ENCODE results near the gene CC2D2A. TPM values are rescaled to one million over a fixed set of nuclear protein-coding genes. Genes with fewer than 3 reads are reported as not detected.

Gene CC2D2A
- total RNA-seq, 2 donors from 2014 or later, result 23.1 to 42.2 TPM

DNA sequence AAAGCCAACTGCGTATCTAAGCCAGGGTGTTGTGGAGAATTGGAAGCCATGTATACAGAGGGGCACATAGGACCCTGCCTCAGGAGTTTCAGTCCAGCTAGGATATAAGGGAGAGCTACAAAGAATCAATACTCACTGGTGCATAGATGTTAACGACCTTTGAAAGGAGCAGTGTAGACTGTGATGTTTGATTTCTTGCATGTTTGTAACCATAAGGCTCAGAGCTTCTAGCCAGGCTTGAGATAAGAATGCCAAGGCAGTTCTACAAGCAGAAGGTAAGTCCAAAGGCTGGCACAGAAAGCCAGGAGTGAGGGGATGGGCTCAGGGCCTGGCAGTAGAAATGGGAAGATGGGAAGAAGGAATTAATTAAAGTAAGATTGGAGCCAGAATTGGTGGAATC, 75.7 kb downstream of the CC2D2A start:
- DNase-seq (ENCODE audit: low spot score), result no peak
- intact Hi-C loops (cut with DNase I), result no loop called here

DNA sequence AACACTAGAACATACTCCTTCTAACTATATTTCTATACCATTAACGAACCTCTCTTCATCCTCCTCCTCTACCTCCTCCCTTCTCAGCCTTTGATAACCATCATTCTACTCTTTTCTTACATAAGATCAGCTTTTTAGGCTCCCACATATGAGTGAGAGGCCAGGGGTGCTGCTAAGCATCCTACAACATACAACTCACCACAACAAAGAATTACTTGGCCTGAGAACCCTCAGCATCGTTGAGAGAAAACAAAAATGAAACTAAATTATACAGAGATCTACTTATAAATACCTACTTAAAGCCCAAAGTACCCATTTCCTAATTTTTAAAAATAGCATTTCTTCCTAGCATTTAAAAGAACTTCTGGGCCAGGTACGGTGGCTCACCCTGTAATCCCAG, 77.7 kb downstream of the CC2D2A start:
- no peak for DNase-seq (ENCODE audit: low spot score)
- intact Hi-C loops (cut with DNase I), result no loop called here

DNA sequence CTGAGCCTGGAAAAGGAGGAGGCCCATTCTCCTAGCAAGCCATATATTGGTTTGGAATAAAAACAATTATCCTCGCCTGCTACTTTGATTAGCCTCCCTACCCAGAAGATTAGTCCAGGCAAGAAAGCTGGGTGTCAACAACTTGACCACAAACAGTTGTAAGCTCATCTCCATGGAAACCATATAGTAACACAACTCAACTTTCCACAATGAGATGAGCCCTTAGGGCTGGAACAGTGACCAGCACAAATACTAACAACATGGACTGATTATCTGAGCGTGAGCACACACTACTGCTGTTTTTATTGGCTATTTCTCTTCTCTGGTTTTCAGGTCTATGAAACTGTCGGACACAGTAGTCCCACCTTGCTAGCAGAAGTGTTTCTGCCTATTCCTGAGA, 80.8 kb downstream of the CC2D2A start:
- DNase-seq (ENCODE audit: low spot score), result no peak
- intact Hi-C loops (cut with DNase I), result no loop called here

DNA sequence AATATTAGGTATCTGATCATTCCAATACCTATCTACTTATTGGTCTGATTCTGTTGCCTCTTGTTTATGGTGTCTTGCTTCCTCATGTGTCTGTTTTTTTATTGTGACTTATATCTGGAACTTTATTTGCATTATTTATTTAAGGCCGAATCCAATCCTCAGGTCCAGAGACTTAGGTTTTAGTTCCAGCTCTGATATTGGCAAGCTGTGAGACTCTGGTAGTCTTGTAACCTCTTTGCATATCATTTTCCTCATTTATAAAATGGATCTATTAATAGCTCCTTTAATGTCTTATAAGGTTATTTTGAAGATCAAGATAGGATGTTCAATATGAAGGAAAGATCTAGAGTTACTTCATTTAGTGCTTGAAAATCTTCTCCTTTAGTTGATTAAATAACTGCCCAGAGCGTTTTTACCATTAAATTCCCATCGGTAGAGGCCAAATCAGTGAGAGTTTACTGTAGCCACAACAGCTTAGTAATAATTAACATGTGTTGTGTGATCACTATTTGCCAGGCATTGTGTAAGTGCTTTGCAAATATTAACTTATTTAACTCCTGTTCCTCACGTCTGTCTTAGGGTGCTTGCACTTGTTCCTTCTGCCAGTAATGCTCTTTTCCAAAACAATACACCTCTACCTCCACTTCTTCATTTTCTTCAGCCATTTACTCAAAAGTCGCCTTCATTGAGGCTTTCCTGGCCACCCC, 82.2 kb downstream of the CC2D2A start:
- intact Hi-C loops (cut with DNase I), result no loop called here
- no peak for DNase-seq (ENCODE audit: low spot score)

DNA sequence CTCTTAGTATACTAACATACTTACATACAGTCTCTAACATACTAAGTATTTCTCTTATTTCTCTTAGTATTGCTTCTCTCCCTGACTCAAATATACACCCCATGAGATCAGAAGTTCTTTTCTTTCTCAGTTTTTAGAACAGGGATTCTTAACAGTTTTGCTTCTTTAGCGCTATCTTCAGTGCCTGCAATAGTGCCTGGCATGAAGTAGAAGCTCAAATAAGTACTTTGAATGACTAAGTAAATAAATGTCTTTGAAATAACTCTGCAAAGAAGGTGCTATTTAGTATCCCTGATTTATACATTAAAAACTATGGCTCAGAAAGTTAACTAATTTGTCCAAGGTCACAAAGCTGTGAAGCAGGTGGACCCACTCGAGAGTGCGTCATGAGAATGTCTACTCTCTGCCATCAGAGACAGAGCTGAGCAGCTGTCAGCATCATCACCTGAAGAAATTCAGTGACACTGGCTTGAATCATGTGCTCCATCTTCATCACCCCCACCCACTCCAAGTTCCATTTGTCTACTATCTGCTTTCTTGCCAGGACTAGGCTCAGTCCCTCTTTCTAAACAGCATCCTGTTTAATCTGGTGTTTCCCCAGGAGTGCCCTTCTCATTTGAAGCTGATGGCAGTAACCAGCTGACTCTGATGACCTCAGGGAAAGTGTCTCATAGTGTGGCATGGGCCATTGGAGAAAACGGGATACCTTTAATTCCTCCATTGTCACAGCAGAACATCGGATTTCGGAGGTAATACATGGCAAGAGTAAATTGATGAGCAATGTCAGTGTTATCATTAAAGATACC, 83.1 kb downstream of the CC2D2A start:
- no peak for DNase-seq (ENCODE audit: low spot score)
- intact Hi-C loops (cut with DNase I), result no loop called here

DNA sequence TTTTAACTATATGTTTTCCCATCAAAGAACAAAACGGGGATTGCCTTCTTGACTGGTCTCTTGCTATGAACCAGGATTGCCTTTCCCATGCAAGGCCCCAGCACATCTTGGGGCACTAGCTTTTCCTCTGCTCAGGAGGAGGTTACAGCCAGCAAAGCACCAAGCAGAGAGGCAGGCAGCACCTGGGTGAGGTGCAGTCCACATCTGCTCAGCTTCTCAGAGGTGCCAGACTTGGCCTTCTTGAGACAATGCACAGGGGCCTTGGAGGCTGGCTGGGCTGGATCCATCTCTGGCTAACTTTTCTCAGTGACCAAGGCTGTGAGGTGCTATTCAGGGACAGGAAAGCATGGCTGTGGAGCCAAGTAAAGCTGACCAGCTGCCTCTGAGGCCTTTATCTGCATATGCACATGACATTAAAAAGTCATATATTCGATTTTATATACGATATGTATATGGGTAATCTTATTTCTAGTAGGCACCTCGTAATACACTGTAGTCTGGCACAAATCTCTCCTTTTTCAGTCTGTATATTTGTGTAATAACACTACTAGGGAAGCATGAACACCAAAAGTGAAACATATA, 86.9 kb downstream of the CC2D2A start:
- DNase-seq (ENCODE audit: low spot score), result no peak
- intact Hi-C loops (cut with DNase I), result no loop called here

DNA sequence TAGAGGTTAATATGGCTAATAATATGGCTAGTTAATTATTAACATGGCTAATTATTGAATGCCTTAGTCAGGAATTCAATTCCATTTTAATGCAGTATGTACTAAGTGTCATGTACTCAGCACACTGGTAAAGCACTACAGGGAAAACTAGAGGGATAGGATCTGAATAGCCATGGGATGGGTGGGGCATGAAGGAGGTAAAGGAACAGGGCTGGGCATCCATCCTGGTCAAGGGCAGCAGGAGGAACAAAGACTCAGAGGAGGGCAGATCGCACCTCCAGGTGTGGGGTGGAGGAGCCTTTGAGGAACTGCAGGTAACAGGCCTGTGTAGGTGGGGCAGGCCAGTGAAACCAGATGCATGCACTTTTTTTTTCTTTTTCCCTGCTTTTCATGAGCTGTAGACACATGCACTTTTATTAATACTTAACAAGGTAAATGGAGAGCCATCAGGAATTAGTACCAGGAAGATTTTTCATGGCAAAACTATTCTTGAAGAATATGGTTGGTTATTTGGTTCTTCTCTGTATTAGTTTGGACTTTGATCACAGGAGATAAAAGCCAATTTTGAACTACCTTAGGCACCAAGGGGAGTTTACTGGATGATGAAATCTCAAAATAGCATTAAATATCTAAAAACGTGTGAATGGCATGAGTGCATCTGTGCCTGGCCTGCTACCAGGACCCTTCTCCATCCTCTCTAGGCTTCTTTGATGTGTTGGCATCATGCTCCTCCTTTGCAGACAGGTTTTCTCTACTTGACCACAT, 88.3 kb downstream of the CC2D2A start:
- intact Hi-C loops (cut with DNase I), result no loop called here
- DNase-seq (ENCODE audit: low spot score), result no peak

DNA sequence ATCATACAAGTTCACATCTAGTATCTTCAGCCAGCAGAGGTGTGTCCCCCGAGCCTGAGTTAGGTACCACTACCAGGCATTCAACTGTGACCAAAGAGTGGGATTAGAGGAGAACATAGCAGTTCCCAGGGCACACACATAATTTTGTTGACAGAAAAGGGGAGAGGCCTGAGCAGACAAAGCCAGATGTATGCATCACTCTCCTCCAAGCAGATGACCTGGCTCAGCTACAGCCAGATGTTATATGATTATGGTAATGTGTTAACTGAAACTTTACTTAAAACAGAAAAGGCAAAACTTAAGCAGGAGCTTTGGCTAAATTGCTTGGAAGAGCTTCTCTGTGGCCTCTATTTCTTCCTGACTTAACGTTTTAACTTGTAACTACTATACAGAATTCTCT, 88.9 kb downstream of the CC2D2A start:
- intact Hi-C loops (cut with DNase I), result no loop called here
- DNase-seq (ENCODE audit: low spot score), result no peak

DNA sequence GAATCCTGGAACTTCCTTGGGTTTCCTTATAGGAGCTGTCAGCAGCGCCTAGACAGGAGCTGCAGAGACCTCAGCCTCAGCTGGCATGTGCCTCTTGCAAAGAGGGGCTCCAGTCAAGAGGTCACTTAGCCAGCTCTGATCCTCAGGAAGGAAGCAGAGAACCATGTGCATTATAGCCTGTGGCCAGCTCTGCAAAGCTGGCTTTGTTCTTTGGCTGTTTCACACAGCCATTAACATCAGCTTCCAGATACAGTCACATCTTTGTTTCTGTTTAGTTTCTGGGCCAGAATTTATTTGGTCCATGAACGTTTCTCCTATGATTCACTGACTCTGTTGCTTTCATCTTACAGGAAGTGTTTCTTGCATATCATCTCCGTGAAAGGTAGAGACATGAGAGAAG, 92.4 kb downstream of the CC2D2A start:
- intact Hi-C loops (cut with DNase I), result no loop called here
- no peak for DNase-seq (ENCODE audit: low spot score)

DNA sequence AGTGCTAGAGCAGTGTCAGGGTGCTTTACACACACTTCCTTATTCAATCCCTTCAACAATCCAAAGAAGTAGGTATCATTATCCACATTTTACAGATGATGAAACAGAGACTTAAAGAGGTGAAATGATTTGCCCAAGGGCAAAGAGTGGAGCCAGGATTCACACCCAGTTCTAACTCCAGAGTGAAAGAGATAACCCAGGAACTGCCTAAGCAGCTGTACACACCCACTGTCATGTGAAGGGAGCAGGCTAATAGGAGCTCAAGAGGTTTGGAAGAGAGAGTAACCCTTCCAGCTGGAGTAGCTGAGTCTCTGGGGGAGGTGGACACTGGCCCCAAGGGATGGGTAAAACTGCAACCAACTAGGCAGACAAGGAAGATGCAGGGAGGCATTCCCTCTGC, 92.9 kb downstream of the CC2D2A start:
- no peak for DNase-seq (ENCODE audit: low spot score)
- intact Hi-C loops (cut with DNase I), result no loop called here

DNA sequence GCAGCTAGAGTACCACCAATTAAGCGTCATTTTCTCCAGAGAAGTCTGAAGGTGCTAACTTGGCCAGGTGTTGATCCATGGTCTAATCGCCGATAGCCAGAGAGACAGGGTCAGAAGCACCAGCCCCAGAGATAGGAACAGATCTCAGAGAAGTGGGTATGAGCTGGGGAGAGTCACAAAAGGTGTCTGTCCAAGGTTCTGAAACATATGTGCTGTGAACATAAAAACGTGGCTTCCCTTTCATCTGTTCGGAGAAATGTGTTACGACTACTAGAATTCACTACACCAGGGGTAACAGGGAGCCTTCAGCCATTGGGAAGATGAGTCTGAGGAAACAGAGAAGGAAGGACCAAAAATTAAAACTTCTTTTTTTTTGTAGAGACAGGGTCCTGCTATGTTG, 94.2 kb downstream of the CC2D2A start:
- intact Hi-C loops (cut with DNase I), result no loop called here

DNA sequence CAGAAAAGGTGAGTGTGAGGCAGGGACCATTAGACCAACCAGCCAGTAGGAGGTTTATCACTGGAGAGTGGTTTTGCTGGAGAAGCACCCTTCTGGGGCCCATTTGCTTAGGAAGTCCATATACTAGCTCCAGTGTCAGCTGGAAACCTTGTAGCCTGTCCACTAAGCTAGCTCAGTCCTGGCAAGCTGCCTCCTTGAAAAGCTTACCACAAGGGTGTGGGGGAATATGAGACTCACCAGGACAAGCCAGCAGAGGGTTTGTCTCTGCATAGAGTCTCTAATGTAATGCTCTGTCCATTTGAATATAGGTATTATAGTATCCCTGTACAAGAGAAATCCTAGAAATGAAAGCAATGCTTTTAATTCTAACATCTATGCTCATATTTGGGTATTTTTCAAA, 99.1 kb downstream of the CC2D2A start:
- intact Hi-C loops (cut with DNase I), result no loop called here
- DNase-seq (ENCODE audit: low spot score), result no peak

More for the DNA sequence above, 94.2 kb downstream of the CC2D2A start:
- no peak for DNase-seq (ENCODE audit: low spot score)

DNA sequence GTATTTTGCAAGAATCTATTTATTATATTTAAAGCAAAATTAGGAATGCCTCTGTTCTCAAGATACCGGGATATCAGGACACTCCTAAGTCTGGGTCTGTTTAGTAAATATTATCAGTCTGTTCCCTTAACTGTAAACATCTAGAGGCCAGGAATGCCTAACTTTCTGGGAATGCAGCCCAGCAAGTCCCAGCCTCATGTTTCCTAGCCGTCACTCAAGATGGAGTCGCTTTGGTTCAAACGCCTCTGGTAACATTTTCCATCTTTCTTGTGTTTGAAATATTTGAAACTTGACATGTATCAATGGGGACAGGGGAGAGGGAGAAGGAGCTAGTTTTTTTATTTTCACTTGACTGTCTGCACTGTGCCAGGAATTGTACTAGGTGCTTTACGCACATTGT, 100.1 kb downstream of the CC2D2A start:
- intact Hi-C loops (cut with DNase I), result no loop called here
- DNase-seq (ENCODE audit: low spot score), result no peak

DNA sequence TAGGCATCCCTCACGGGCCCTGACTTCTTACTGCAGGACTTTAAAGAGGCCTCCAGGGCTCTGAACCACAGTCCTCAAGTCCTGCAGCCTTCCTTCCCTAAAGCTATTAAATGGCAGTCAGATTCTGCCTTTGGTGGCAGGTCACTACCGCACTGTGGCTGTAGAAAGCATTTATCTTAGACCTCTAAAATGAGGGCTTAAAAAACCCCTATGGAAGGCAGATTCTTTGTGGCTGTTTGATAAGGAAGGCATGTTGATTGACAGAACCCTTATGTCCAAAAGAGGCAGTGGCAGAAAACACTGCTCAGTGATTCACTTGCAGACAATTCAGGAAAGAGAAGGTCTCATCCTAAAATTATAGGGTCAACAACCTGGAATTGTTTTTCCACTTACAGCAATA, 106.3 kb downstream of the CC2D2A start:
- intact Hi-C loops (cut with DNase I), result no loop called here
- DNase-seq (ENCODE audit: low spot score), result no peak

DNA sequence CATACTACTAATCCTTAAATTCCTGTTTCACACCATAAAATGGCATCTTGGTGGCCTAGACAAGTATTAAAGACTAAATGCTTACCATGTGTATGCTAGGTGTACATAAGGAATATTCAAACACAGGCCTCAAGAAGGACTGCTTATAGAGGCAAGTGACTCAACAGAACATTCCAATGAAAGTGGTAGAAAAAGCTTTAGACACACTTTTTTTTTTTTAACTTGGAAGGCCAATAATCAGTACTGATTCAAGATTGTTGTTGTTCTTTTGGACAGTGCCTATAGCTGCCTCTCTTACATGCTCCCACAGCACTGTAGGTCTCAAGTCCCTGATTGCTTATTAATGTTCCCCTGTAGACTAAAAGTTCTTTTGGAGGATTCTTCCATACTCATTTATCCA, 107.8 kb downstream of the CC2D2A start:
- no peak for DNase-seq (ENCODE audit: low spot score)
- intact Hi-C loops (cut with DNase I), result no loop called here

DNA sequence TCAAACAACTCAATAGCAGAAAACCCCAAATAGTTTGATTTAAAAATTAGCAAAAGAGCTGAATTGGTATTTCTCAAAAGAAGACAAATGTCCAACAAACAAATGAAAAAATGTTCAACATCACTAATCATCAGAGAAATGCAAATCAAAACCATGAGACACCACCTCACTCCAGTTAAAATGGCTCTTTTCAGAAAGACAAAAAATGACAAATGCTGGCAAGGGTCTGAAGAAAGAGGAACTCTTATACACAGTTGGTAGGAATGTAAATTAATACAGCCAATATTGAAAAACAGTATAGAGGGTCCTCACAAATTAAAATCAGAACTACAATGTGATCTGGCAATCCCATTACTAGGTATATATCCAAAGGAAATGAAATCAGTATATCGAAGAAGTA, 115.1 kb downstream of the CC2D2A start:
- DNase-seq (ENCODE audit: low spot score), result no peak
- intact Hi-C loops (cut with DNase I), result no loop called here

DNA sequence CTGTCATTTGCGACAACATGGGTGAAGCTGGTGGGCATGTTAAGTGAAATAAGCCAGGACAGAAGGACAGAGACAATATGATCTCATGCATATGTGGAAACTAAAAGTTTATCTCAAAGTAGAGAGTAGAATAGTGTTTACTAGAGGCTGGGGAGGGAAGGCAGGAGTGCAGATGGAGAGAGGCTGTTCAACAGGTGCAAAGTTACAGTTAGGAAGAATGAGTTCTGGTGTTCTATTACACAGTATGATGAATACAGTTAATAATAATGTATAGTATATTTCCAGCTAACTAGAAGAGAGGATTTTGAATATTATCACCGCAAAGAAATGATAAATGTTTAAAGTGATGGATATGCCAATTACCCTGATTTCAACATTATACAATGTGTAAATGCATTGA, 115.6 kb downstream of the CC2D2A start:
- intact Hi-C loops (cut with DNase I), result no loop called here
- no peak for DNase-seq (ENCODE audit: low spot score)

DNA sequence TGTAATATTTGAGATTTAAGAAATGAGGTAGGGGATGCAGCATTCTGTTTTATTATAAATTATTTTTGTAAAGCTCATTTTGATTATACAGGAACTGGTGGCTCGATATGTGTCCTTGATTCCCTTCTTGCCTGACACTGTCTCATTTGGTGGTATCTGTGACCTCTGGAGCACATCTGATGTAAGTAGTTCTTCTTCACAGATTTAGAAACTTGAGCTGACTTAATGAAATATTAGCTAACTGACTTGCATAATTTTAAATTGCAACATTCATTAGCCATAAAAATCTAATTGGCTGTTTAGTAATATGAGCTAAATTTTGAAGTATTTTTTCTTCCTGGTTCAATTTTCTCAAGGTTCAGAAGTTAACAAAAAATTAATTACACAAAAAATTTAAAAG, 116.4 kb downstream of the CC2D2A start:
- intact Hi-C loops (cut with DNase I), result no loop called here

DNA sequence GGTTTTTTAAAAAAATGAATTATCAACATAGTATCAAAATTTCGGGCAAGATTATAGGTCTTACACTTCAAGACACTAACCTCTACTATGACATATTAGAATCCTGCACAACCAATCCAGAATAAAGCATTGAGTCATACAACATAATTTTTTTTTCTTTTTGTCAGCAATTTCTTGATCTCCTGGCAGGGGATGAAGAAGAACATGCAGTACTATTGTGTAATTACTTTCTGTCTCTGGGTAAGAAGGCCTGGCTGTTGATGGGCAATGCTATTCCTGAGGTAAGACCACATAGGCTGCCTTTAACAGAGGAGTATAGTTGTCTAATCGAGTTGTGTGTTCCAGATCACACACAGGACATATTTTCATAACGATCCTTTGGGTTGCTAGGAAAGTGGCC, 118.0 kb downstream of the CC2D2A start:
- DNase-seq (ENCODE audit: low spot score), result no peak
- intact Hi-C loops (cut with DNase I), result no loop called here

More for the DNA sequence above, 116.4 kb downstream of the CC2D2A start:
- DNase-seq (ENCODE audit: low spot score), result no peak

DNA sequence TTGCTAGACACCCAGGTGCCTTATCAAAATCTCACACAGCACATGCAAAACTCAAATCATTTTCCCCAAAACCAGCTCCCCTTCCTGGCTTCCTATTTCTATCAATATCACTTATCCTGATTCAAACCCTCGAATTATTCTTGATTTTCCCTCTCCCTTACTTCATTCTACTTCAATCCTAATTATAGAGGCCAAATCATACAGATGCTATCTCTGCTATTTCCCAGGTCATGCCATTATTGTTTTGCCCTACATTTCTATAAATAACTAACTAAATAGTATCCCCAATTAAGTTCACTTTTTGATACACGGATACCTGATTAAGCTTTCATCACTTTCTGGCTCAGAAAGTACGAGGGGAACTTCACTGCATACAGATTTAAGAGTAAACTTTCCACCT, 123.1 kb downstream of the CC2D2A start:
- no peak for DNase-seq (ENCODE audit: low spot score)
- intact Hi-C loops (cut with DNase I), result no loop called here

Measured in posterior vena cava (tissue), 2 donors.